ENCODE measurements around the gene BMP3.
A peak's percentile ranks its signal among the peaks of the same experiment; 100 is the strongest.

Gene BMP3

GRCh38 chr4:81032771-81033684, 2.5 kb downstream of the BMP3 start (continued):
- TF ChIP-seq ZNF214 (tag by site-specific recombination; IDR thresholded peaks at IDR 0.05; ENCODE audit: borderline replicate concordance) = no peak
- no peak; the same call in 1 of the 2 replicates for TF ChIP-seq ZNF24 (tag by site-specific recombination; IDR thresholded peaks at IDR 0.05)
- no peak for TF ChIP-seq ZNF660 (tag by site-specific recombination; IDR thresholded peaks at IDR 0.05)
- peak; percentile 95 for TF ChIP-seq WT1 (tag by site-specific recombination; IDR thresholded peaks at IDR 0.05)
- TF ChIP-seq TCF7L2 (IDR thresholded peaks at IDR 0.05; ENCODE audit: borderline replicate concordance, low read depth, low read length) = peak; percentile 30; the same call in 1 of the 2 replicates
- TF ChIP-seq TRIM28 (IDR thresholded peaks at IDR 0.05; ENCODE audit: borderline replicate concordance, low read length) = peak; percentile 77
- TF ChIP-seq GLI2 (tag by site-specific recombination; IDR thresholded peaks at IDR 0.05; ENCODE audit: borderline replicate concordance, low read depth) = no peak
- no peak for TF ChIP-seq ZNF513 (tag by site-specific recombination; IDR thresholded peaks at IDR 0.05)
- no peak for TF ChIP-seq ZBTB7A (tag by site-specific recombination; IDR thresholded peaks at IDR 0.05; ENCODE audit: low read depth)

GRCh38 chr4:81038636-81039350, 8.3 kb downstream of the BMP3 start:
- no peaks in the 10 kb centered on the region for H3K36me3 ChIP-seq (ENCODE audit: control insufficient read depth in 2 of 2, insufficient read depth in 1 of 2, low read length in 2 of 2)
- no peak overlapping the region for H3K27ac ChIP-seq (ENCODE audit: extremely low read depth, low read depth, low read length)
- CTCF ChIA-PET = interaction anchor here (0.7 to 2.4 kb wide), 13 partner anchors 8 to 818 kb away, joined by 3 to 15 read pairs (median 5); partner anchors contain the start of gene BMP3

More at GRCh38 chr4:81038636-81039350, 8.3 kb downstream of the BMP3 start:
- peaks cover 2% of the 10 kb centered on the region; the same call in 1 of the 2 replicates for H3K4me1 ChIP-seq (ENCODE audit: control insufficient read depth, insufficient read depth, low read length)
- POLR2A ChIA-PET = no interaction called here
- TF ChIP-seq ZNF645 (tag by site-specific recombination; IDR thresholded peaks at IDR 0.05) (no peak), ZNF155 (tag by site-specific recombination; IDR thresholded peaks at IDR 0.05) (no peak), ZNF488 (tag by site-specific recombination; IDR thresholded peaks at IDR 0.05) (no peak), ZNF777 (tag by site-specific recombination; IDR thresholded peaks at IDR 0.05; ENCODE audit: borderline replicate concordance) (no peak), ZNF350 (tag by site-specific recombination; IDR thresholded peaks at IDR 0.05) (no peak), ZNF404 (tag by site-specific recombination; IDR thresholded peaks at IDR 0.05) (no peak), ZBTB8A (tag by site-specific recombination; IDR thresholded peaks at IDR 0.05) (no peak), ZNF23 (tag by site-specific recombination; IDR thresholded peaks at IDR 0.05; ENCODE audit: borderline replicate concordance) (no peak), ZNF366 (tag by site-specific recombination; conservative IDR thresholded peaks at IDR 0.05) (no peak), ZBTB49 (tag by site-specific recombination; IDR thresholded peaks at IDR 0.05; ENCODE audit: low read depth) (no peak), ZNF10 (tag by site-specific recombination; IDR thresholded peaks at IDR 0.05) (no peak), MYNN (tag by site-specific recombination; IDR thresholded peaks at IDR 0.05; ENCODE audit: borderline replicate concordance) (no peak), ZNF2 (tag by site-specific recombination; IDR thresholded peaks at IDR 0.05) (no peak)
- no peaks in the 10 kb centered on the region for H3K9me3 ChIP-seq (ENCODE audit: control insufficient read depth, insufficient read depth, low read depth, low read length)
- no peak overlapping the region for H3K4me3 ChIP-seq (ENCODE audit: low read depth, low read length)
